ENCODE results near the gene TNFAIP8L1.

TNFAIP8L1 gene

DNA sequence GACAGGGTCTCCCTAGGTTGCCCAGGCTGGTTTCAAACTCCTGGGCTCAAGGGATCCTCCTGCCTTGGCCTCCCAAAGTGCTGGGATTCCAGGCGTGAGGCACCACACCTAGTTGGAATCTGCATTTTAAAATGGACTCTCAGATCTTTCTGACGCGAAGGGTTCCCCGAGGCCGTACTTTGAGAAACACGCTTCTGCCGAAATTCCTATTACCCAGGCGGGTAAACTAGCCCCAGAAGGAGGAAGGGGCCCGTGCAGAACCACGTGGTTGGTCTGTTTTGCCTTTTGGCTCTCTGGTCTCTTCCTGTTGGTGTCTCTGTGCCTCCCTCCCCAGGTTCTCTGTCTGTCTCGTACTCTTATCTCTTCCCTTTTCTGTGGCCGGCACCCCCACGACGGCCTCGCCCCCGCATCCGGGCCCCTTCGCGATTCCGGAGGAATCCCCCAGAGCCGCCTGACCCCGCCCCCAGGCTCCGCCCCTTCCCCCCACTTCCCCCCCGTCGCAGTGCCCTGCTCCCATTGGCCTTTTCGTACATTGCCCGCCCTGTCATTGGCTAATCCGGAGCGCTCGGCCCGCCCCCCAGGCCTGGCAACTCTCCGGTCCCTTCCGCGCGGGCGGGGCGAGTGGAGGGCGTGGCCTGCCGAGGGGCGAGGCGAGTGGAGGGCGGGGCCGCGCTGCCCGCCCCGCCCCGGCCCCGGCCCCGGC lies at the start of gene TNFAIP8L1:
Gene TNFAIP8L1, plus strand, starts transcription at position 689 of the 703 bp plus-strand sequence. CDS start 12,354 bp downstream, outside the sequence.
- peak within 1 kb of the TSS; percentile 71 for H3K4me3 ChIP-seq (ENCODE audit: low read depth, low read length)
- TF ChIP-seq MYC (IDR thresholded peaks at IDR 0.05; ENCODE audit: low read depth, low read length) (peak; percentile 95), MAX (IDR thresholded peaks at IDR 0.05; ENCODE audit: low read depth, low read length) (peak; percentile 100), POLR2A (IDR thresholded peaks at IDR 0.05; ENCODE audit: extremely low read depth, insufficient read length) (peak; percentile 4)
- TF ChIP-seq, protein P1, sequence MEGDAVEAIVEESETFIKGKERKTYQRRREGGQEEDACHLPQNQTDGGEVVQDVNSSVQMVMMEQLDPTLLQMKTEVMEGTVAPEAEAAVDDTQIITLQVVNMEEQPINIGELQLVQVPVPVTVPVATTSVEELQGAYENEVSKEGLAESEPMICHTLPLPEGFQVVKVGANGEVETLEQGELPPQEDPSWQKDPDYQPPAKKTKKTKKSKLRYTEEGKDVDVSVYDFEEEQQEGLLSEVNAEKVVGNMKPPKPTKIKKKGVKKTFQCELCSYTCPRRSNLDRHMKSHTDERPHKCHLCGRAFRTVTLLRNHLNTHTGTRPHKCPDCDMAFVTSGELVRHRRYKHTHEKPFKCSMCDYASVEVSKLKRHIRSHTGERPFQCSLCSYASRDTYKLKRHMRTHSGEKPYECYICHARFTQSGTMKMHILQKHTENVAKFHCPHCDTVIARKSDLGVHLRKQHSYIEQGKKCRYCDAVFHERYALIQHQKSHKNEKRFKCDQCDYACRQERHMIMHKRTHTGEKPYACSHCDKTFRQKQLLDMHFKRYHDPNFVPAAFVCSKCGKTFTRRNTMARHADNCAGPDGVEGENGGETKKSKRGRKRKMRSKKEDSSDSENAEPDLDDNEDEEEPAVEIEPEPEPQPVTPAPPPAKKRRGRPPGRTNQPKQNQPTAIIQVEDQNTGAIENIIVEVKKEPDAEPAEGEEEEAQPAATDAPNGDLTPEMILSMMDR (IDR thresholded peaks at IDR 0.05; ENCODE audit: low read depth, low read length): no peak
- peak; percentile 96 for DNase-seq (ENCODE audit: low read depth)

DNA sequence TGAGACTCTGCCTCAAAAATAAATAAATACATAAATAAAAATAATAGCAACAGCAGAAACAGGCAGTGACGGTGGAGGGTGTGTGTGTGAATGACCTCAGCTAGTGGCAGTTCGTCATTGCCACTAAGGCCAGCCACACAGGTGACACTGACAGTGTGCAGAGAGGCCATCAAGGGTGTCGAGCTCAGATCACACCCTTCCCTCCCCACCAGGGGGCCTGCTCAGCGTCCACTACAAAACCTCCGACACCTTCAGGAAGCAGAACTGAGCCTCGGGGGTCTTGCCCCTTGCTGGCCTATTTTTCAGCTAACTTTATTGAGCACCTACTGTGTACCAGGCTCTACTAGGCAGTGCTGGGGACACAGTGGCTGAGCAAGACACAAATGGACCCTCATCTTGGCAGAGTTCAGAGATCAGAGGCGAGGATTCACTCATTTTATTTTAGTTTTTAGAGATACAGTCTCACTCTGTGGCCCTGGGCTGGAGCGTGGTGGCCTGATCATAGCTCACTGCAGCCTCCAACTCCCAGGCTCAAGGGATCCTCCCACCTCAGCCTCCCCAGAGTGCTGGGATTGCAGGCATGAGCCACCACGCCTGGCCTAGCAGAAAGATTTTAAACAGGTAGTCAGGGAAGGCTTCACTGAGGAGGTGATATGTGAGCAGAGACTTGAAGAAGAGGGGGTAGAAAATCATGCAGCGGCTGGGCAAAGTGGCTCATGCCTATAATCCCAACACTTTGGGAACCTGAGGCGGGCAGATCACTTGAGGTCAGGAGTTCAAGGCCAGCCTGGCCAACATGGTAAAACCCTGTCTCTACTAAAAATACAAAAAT lies 49.5 kb upstream of the TNFAIP8L1 start:
- TF ChIP-seq, protein P1 (IDR thresholded peaks at IDR 0.05; ENCODE audit: low read depth, low read length): peak; percentile 54
- no peak for TF ChIP-seq MAX (IDR thresholded peaks at IDR 0.05; ENCODE audit: low read depth, low read length)
- DNase-seq (ENCODE audit: low read depth): peak; percentile 48
- no peak overlapping the region for H3K4me3 ChIP-seq (ENCODE audit: low read depth, low read length)

DNA sequence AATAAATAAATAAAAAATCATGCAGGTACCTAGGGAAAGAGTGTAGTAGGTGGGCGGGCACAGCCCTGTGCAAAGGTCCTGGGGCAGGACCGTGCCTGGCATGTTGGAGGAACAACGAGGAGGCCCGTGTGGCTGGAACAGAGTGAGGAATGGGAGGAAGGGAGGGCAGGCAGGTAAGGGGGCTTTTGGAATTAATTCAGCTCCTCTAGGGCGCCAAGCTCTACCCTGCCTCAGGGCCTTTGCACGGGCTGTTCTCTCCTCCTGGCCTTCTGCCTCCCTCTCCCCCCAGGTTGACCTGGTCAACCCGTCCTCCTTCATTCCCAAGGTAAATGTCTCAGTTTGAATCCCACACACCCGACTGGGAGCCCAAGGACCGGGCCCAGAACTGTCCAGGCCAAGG lies 48.8 kb upstream of the TNFAIP8L1 start:
- no peak for DNase-seq (ENCODE audit: low read depth)
- TF ChIP-seq MAX (IDR thresholded peaks at IDR 0.05; ENCODE audit: low read depth, low read length): no peak
- TF ChIP-seq, protein P1 (IDR thresholded peaks at IDR 0.05; ENCODE audit: low read depth, low read length): no peak
- no peak for TF ChIP-seq MYC (IDR thresholded peaks at IDR 0.05; ENCODE audit: low read depth, low read length)
- no peak for TF ChIP-seq POLR2A (IDR thresholded peaks at IDR 0.05; ENCODE audit: extremely low read depth, insufficient read length)

DNA sequence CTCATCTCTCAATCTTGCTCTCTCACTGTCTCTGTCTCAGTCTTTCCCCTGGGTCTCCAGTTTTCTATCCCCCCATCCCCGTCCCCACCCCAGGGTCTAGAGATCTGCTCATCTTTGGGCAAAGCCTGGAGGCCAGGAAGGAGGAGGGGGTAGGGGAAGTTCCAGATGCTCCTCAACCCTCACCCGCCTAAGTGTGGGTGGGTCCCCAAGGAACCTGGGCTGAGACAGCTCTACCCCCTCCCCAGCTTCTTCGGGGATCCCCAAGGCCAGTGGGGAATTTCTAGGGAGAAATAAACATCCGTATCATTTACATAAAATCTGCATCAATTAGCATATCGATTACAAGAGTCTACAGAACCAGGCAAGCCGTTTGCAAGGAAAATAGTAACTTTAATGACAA lies 48.0 kb upstream of the TNFAIP8L1 start:
- H3K4me3 ChIP-seq (ENCODE audit: low read depth, low read length): no peak overlapping the region
- no peak for DNase-seq (ENCODE audit: low read depth)
- no peak for TF ChIP-seq MYC (IDR thresholded peaks at IDR 0.05; ENCODE audit: low read depth, low read length)
- TF ChIP-seq POLR2A (IDR thresholded peaks at IDR 0.05; ENCODE audit: extremely low read depth, insufficient read length): no peak
- TF ChIP-seq MAX (IDR thresholded peaks at IDR 0.05; ENCODE audit: low read depth, low read length): no peak
- TF ChIP-seq, protein P1 (IDR thresholded peaks at IDR 0.05; ENCODE audit: low read depth, low read length): no peak

More for the DNA sequence above, 48.8 kb upstream of the TNFAIP8L1 start:
- H3K4me3 ChIP-seq (ENCODE audit: low read depth, low read length): no peak overlapping the region

GRCh38 chr19:4592445-4592844 lies 46.9 kb upstream of the TNFAIP8L1 start:
- no peak for DNase-seq (ENCODE audit: low read depth)
- TF ChIP-seq, protein P1 (IDR thresholded peaks at IDR 0.05; ENCODE audit: low read depth, low read length): no peak
- TF ChIP-seq MYC (IDR thresholded peaks at IDR 0.05; ENCODE audit: low read depth, low read length) (no peak), POLR2A (IDR thresholded peaks at IDR 0.05; ENCODE audit: extremely low read depth, insufficient read length) (no peak), MAX (IDR thresholded peaks at IDR 0.05; ENCODE audit: low read depth, low read length) (no peak)
- H3K4me3 ChIP-seq (ENCODE audit: low read depth, low read length): no peak overlapping the region
